ENCODE measurements around the gene CREB5. TPM values are rescaled to one million over a fixed set of nuclear protein-coding genes. Genes with fewer than 3 reads are reported as not detected.

CREB5 gene
- total RNA-seq, 2 experiments from 2014 or later, result 1.2 to 1.5 TPM

- POLR2A ChIA-PET, result no interaction called here
- no peaks in the 10 kb centered on the region for H3K9me3 Mint-ChIP-seq
- H3K36me3 Mint-ChIP-seq (ENCODE audit: low read depth), result no peaks in the 10 kb centered on the region
- DNase-seq, result no peak
- H3K4me1 Mint-ChIP-seq (ENCODE audit: low read depth), result no peaks in the 10 kb centered on the region
- H3K27ac Mint-ChIP-seq, result no peak overlapping the region
- CTCF ChIA-PET, result no interaction called here
- intact Hi-C loops (cut with micrococcal nuclease), result no loop called here
- H3K4me3 Mint-ChIP-seq, result no peak overlapping the region
- peaks cover 5% of the 10 kb centered on the region for H3K27me3 Mint-ChIP-seq
- TF ChIP-seq, protein P1, sequence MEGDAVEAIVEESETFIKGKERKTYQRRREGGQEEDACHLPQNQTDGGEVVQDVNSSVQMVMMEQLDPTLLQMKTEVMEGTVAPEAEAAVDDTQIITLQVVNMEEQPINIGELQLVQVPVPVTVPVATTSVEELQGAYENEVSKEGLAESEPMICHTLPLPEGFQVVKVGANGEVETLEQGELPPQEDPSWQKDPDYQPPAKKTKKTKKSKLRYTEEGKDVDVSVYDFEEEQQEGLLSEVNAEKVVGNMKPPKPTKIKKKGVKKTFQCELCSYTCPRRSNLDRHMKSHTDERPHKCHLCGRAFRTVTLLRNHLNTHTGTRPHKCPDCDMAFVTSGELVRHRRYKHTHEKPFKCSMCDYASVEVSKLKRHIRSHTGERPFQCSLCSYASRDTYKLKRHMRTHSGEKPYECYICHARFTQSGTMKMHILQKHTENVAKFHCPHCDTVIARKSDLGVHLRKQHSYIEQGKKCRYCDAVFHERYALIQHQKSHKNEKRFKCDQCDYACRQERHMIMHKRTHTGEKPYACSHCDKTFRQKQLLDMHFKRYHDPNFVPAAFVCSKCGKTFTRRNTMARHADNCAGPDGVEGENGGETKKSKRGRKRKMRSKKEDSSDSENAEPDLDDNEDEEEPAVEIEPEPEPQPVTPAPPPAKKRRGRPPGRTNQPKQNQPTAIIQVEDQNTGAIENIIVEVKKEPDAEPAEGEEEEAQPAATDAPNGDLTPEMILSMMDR (IDR thresholded peaks at IDR 0.05), result no peak
- ATAC-seq, result no peak
These were observed 164.3 kb downstream of the CREB5 start for GRCh38 chr7:28576656-28577055.

DNA sequence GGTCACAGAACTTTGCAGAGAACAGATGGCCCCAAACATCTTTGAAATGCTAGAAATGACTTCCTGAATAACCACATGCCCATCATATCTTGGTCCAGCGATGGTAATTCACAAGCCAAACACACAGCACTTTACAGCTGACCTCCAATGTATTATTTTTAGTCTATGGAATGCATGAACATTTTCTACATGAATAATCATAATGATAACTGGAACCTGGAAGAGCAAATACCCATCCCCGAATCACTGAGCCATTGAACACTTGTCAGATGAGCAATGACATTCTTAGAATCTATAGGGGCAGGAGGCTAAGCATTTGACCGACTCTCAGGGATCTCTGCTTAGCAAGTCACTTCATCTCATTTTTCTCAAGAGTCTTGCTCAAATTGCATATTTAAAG lies 167.3 kb downstream of the CREB5 start:
- Mint-ChIP-seq H3K4me1 (ENCODE audit: low read depth) (no peaks in the 10 kb centered on the region), H3K9me3 (no peaks in the 10 kb centered on the region), H3K27me3 (peaks cover 2% of the 10 kb centered on the region), H3K36me3 (ENCODE audit: low read depth) (no peaks in the 10 kb centered on the region), H3K27ac (no peak overlapping the region), H3K4me3 (no peak overlapping the region)
- intact Hi-C loops (cut with micrococcal nuclease), result no loop called here
- POLR2A ChIA-PET, result interaction anchor here (0.6 kb wide), 1 partner anchor 81 kb away, joined by 3 read pairs; no protein-coding TSS in a partner anchor
- CTCF ChIA-PET, result no interaction called here
- TF ChIP-seq, protein P1 (IDR thresholded peaks at IDR 0.05), result no peak
- DNase-seq, result no peak
- no peak for ATAC-seq

GRCh38 chr7:28580665-28581064 lies 168.3 kb downstream of the CREB5 start:
- no peak for DNase-seq
- ATAC-seq, result no peak
- intact Hi-C loops (cut with micrococcal nuclease), result no loop called here
- Mint-ChIP-seq H3K36me3 (ENCODE audit: low read depth) (no peaks in the 10 kb centered on the region), H3K27me3 (peaks cover 2% of the 10 kb centered on the region), H3K4me1 (ENCODE audit: low read depth) (no peaks in the 10 kb centered on the region), H3K4me3 (no peak overlapping the region), H3K27ac (no peak overlapping the region), H3K9me3 (no peaks in the 10 kb centered on the region)
- TF ChIP-seq, protein P1 (IDR thresholded peaks at IDR 0.05), result no peak
- POLR2A ChIA-PET, result no interaction called here
- CTCF ChIA-PET, result no interaction called here

DNA sequence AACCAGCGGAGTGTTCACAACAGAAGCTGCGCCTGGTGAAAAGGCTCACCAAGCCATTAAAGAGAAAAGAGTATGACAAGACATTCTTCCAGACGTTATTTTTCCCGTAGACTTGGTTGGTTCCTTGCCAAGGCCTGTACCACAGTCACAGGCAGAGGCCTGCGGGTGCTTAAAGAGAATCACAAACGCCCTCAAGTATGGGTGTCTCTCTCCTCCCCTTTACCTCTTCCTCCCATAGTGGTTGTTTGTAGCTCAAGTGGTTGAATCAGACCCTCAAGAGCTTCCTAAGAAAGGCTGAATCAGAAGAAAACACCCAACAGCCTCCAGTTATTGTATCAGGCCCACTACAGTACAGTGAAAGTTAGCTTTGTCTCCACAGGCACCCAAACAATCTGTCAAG lies 169.0 kb downstream of the CREB5 start:
- no peak overlapping the region for H3K4me3 Mint-ChIP-seq
- ATAC-seq, result peak; percentile 37

DNA sequence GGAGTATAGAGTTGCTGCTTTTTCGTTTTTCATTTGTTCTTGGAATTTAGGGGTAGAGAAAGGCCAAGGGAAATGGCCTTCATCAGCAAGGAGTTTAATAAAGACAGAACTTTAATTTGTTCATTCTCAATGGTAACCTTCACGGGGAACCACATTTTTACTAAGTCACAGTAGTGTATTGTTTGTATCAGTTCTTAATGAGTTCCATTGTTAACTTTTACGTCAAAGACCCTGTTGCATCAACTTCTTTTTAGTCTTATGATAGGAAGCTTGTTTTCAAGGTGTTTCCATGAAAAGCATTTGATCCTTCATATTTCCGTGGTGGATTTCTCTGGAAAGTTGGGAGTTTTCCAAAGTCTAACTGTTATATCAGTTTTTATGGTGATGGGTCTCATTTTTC lies 169.9 kb downstream of the CREB5 start:
- intact Hi-C loops (cut with micrococcal nuclease), result no loop called here
- Mint-ChIP-seq H3K4me1 (ENCODE audit: low read depth) (no peaks in the 10 kb centered on the region), H3K36me3 (ENCODE audit: low read depth) (no peaks in the 10 kb centered on the region), H3K9me3 (no peaks in the 10 kb centered on the region), H3K27me3 (peaks cover 2% of the 10 kb centered on the region), H3K27ac (no peak overlapping the region), H3K4me3 (no peak overlapping the region)
- DNase-seq (no peak), ATAC-seq (no peak)
- POLR2A ChIA-PET, result no interaction called here
- CTCF ChIA-PET, result no interaction called here
- TF ChIP-seq, protein P1 (IDR thresholded peaks at IDR 0.05), result no peak

More for the DNA sequence above, 169.0 kb downstream of the CREB5 start:
- intact Hi-C loops (cut with micrococcal nuclease), result no loop called here
- DNase-seq, result no peak
- H3K27me3 Mint-ChIP-seq, result peaks cover 2% of the 10 kb centered on the region
- H3K4me1 Mint-ChIP-seq (ENCODE audit: low read depth), result no peaks in the 10 kb centered on the region
- POLR2A ChIA-PET, result no interaction called here
- H3K27ac Mint-ChIP-seq, result no peak overlapping the region
- CTCF ChIA-PET, result no interaction called here
- no peaks in the 10 kb centered on the region for H3K36me3 Mint-ChIP-seq (ENCODE audit: low read depth)
- H3K9me3 Mint-ChIP-seq, result no peaks in the 10 kb centered on the region
- TF ChIP-seq, protein P1 (IDR thresholded peaks at IDR 0.05), result no peak
